Neural cell (in vitro differentiated cells): ENCODE measurements around the gene ZP4. TPM values are rescaled to one million over a fixed set of nuclear protein-coding genes. Genes with fewer than 3 reads are reported as not detected.
"Not testable (repeated sequence)": the region's sequence is repeated elsewhere in the genome, so short reads cannot be mapped to it uniquely, and the experiment has no call there.

Source experiments
- H2AFZ ChIP-seq: fragments of 200-600, 300-800 bp; sonication (generic), shearing (Covaris generic); 2 replicates; pipeline ENCODE4 v1.6.0; 2014; ENCODE audit warnings: low read depth, mild to moderate bottlenecking, antibody characterized with exemption, low read length, moderate library complexity
- H3F3A ChIP-seq: fragments of 200-600 bp; shearing (Covaris generic); 2 replicates; pipeline ENCODE4 v1.6.1; 2016; ENCODE audit warnings: mild to moderate bottlenecking, moderate library complexity, mixed read lengths, antibody characterized with exemption, low read length; ENCODE audit not compliant: insufficient read depth, poor library complexity, severe bottlenecking
- H3K27ac ChIP-seq: fragments of 200-600, 300-800 bp; sonication (generic), shearing (Covaris generic); 2 replicates; pipeline ENCODE4 v1.5.1; 2014; ENCODE audit warnings: mild to moderate bottlenecking, low read length, moderate library complexity
- H3K27me3 ChIP-seq: fragments of 300-800, 200-600 bp; sonication (generic), shearing (Covaris generic); 2 replicates; pipeline ENCODE4 v1.6.0; 2014; ENCODE audit warnings: mild to moderate bottlenecking, low read depth, low read length, moderate library complexity; ENCODE audit not compliant: insufficient read depth
- H3K36me3 ChIP-seq: fragments of 300-800, 200-600 bp; sonication (generic), shearing (Covaris generic); 2 replicates; pipeline ENCODE4 v1.5.1; 2014; ENCODE audit warnings: mild to moderate bottlenecking, antibody characterized with exemption, low read length, moderate library complexity; ENCODE audit not compliant: insufficient read depth
- H3K4me2 ChIP-seq: fragments of 300-800, 200-600 bp; sonication (generic), shearing (Covaris generic); 2 replicates; pipeline ENCODE4 v1.6.0; 2014; ENCODE audit warnings: mild to moderate bottlenecking, low read length
- H3K4me3 ChIP-seq: fragments of 300-800, 200-600 bp; sonication (generic), shearing (Covaris generic); 2 replicates; pipeline ENCODE4 v1.5.1; 2014; ENCODE audit warnings: mild to moderate bottlenecking, low read length, moderate library complexity
- H3K79me2 ChIP-seq: fragments of 200-600 bp; shearing (Covaris generic); replicated peaks from 2 replicates; pipeline ENCODE4 v1.6.0; 2014; ENCODE audit warnings: mild to moderate bottlenecking, low read length, moderate library complexity; ENCODE audit not compliant: insufficient read depth
- H3K9ac ChIP-seq: fragments of 300-800, 200-600 bp; sonication (generic), shearing (Covaris generic); 2 replicates; pipeline ENCODE4 v1.6.1; 2016; ENCODE audit warnings: mild to moderate bottlenecking, low read length, mixed read lengths
- H3K9me2 ChIP-seq: fragments of 200-600 bp; shearing (Covaris generic); 2 replicates; pipeline ENCODE4 v1.6.1; 2016; ENCODE audit warnings: mild to moderate bottlenecking, low read length, mixed read lengths; ENCODE audit not compliant: insufficient read depth
- H3K9me3 ChIP-seq: fragments of 200-600, 300-800 bp; sonication (generic), shearing (Covaris generic); 2 replicates; pipeline ENCODE4 v1.6.1; 2016; ENCODE audit warnings: mild to moderate bottlenecking, mixed run types, low read length, moderate library complexity, mixed read lengths
- H4K20me1 ChIP-seq: fragments of 200-600 bp; shearing (Covaris generic); 2 replicates; pipeline ENCODE4 v1.6.1; 2016; ENCODE audit warnings: mild to moderate bottlenecking, mixed run types; ENCODE audit not compliant: insufficient read depth
- EP300 ChIP-seq: fragments of 450-650 bp; conservative IDR thresholded peaks from 2 replicates; pipeline ENCODE4 v1.6.1; 2014; ENCODE audit warnings: antibody characterized with exemption, mild to moderate bottlenecking, moderate library complexity; ENCODE audit not compliant: poor library complexity, severe bottlenecking
- EZH2 ChIP-seq: fragments of 200-600, 300-800 bp; shearing (Covaris generic), sonication (generic); IDR thresholded peaks from 2 replicates; pipeline ENCODE4 v1.6.1; 2014; ENCODE audit warnings: antibody characterized with exemption, low read length, borderline replicate concordance, mild to moderate bottlenecking; ENCODE audit not compliant: insufficient read depth, poor library complexity, severe bottlenecking
- MXI1 ChIP-seq: fragments of 450-650 bp; conservative IDR thresholded peaks from 2 replicates; pipeline ENCODE4 v1.6.1; 2014; ENCODE audit warnings: antibody characterized with exemption, mild to moderate bottlenecking; ENCODE audit not compliant: poor library complexity, severe bottlenecking
- POLR2AphosphoS5 ChIP-seq: IDR thresholded peaks from 2 replicates; pipeline ENCODE4 v1.6.1; 2012
- RAD21 ChIP-seq: fragments of 450-650 bp; conservative IDR thresholded peaks from 2 replicates; pipeline ENCODE4 v1.6.1; 2014; ENCODE audit warnings: antibody characterized with exemption, mild to moderate bottlenecking, moderate library complexity
- SMC3 ChIP-seq: fragments of 450-650 bp; conservative IDR thresholded peaks from 2 replicates; pipeline ENCODE4 v1.6.1; 2014; ENCODE audit warnings: antibody characterized with exemption, mild to moderate bottlenecking, moderate library complexity; ENCODE audit not compliant: poor library complexity
- TAF1 ChIP-seq: IDR thresholded peaks from 2 replicates; pipeline ENCODE4 v1.6.1; 2012; ENCODE audit warnings: low read depth
- polyA plus RNA-seq: library from polyadenylated mRNA; depleted of rRNA; stranded (reverse); fragments of >200 nt; gene quantifications from 2 replicates; pipeline ENCODE4 v1.2.3, GENCODE V29; 2014
- TF ChIP-seq, protein P1 (sequence below): fragments of 450-650 bp; IDR thresholded peaks from 2 replicates; pipeline ENCODE4 v1.5.1; 2014; ENCODE audit warnings: antibody characterized with exemption, mild to moderate bottlenecking, moderate library complexity; ENCODE audit not compliant: poor library complexity, severe bottlenecking
- TF ChIP-seq, protein P2 (sequence below): IDR thresholded peaks from 2 replicates; pipeline ENCODE4 v1.6.1; 2012; ENCODE audit warnings: borderline replicate concordance

Gene ZP4
- polyA plus RNA-seq, 1 donor from 2014 or later, result not detected

DNA sequence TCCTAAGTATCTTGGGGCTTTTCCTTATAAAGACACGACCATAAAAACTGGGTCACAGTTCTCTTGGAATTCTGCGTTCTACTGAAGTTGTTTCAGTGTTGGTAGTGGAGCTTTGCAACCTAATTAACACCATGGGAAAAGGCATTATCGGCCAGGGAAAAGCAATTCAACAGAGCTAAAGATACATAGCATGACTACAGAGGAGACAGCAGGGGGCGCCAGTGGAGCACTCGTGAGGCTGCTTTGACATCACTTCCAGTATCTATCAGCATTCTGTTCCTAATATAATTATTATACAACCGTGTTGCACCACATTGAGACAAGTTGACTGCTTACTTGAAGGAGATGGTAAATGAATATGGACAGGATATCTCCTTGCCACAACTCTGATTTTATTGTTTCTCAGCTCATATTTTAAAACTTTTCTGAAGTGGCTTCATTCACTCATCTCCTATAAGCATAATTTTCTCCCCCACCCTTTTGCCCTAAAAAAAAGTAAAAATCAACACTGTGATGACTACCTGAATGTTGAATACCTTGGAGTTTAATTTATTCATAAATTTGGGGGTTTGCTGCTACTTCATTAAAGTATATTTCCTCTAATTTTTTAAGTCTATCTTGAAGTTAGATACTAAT, 39.4 kb downstream of the ZP4 start:
- no peak for TF ChIP-seq POLR2AphosphoS5
- TF ChIP-seq, protein P1, sequence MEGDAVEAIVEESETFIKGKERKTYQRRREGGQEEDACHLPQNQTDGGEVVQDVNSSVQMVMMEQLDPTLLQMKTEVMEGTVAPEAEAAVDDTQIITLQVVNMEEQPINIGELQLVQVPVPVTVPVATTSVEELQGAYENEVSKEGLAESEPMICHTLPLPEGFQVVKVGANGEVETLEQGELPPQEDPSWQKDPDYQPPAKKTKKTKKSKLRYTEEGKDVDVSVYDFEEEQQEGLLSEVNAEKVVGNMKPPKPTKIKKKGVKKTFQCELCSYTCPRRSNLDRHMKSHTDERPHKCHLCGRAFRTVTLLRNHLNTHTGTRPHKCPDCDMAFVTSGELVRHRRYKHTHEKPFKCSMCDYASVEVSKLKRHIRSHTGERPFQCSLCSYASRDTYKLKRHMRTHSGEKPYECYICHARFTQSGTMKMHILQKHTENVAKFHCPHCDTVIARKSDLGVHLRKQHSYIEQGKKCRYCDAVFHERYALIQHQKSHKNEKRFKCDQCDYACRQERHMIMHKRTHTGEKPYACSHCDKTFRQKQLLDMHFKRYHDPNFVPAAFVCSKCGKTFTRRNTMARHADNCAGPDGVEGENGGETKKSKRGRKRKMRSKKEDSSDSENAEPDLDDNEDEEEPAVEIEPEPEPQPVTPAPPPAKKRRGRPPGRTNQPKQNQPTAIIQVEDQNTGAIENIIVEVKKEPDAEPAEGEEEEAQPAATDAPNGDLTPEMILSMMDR, result peak; percentile 76
- no peak for TF ChIP-seq TAF1
- TF ChIP-seq, protein P2, sequence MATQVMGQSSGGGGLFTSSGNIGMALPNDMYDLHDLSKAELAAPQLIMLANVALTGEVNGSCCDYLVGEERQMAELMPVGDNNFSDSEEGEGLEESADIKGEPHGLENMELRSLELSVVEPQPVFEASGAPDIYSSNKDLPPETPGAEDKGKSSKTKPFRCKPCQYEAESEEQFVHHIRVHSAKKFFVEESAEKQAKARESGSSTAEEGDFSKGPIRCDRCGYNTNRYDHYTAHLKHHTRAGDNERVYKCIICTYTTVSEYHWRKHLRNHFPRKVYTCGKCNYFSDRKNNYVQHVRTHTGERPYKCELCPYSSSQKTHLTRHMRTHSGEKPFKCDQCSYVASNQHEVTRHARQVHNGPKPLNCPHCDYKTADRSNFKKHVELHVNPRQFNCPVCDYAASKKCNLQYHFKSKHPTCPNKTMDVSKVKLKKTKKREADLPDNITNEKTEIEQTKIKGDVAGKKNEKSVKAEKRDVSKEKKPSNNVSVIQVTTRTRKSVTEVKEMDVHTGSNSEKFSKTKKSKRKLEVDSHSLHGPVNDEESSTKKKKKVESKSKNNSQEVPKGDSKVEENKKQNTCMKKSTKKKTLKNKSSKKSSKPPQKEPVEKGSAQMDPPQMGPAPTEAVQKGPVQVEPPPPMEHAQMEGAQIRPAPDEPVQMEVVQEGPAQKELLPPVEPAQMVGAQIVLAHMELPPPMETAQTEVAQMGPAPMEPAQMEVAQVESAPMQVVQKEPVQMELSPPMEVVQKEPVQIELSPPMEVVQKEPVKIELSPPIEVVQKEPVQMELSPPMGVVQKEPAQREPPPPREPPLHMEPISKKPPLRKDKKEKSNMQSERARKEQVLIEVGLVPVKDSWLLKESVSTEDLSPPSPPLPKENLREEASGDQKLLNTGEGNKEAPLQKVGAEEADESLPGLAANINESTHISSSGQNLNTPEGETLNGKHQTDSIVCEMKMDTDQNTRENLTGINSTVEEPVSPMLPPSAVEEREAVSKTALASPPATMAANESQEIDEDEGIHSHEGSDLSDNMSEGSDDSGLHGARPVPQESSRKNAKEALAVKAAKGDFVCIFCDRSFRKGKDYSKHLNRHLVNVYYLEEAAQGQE, result no peak
- TF ChIP-seq SMC3, result peak; percentile 81
- TF ChIP-seq EZH2, result no peak
- TF ChIP-seq RAD21, result peak; percentile 82
- no peak for TF ChIP-seq MXI1
- no peak for TF ChIP-seq EP300

DNA sequence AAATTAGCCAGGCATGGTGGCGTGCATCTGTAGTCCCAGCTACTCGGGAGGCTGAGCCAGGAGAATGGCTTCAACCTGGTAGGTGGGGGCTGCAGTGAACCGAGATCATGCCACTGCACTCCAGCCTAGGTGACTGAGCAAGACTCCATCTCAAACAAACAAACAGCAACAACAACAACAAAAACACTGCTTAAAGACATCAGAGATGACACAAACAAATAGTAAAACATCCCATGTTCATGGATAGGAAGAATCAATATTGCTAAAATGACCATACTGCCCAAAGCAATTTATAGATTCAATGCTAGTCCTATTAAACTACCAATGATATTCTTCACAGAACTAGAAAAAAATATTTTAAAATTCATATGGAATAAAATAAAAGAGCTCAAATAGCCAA, 47.2 kb downstream of the ZP4 start:
- H3K9me3 ChIP-seq, H3K9me2 ChIP-seq, H3F3A ChIP-seq, H4K20me1 ChIP-seq, H3K4me2 ChIP-seq, H2AFZ ChIP-seq, H3K27me3 ChIP-seq, H3K27ac ChIP-seq, H3K79me2 ChIP-seq, H3K4me3 ChIP-seq, H3K36me3 ChIP-seq, H3K9ac ChIP-seq: not testable (repeated sequence)

More for the DNA sequence above, 39.4 kb downstream of the ZP4 start:
- Histone ChIP-seq H3K27ac (no peak overlapping the region), H3K4me3 (no peak overlapping the region), H3K79me2 (no peaks in the 10 kb centered on the region), H2AFZ (no peak overlapping the region), H4K20me1 (no peaks in the 10 kb centered on the region), H3F3A (no peaks in the 10 kb centered on the region), H3K4me2 (no peak overlapping the region), H3K9me3 (no peaks in the 10 kb centered on the region), H3K9me2 (no peaks in the 10 kb centered on the region), H3K27me3 (no peaks in the 10 kb centered on the region), H3K9ac (no peak overlapping the region), H3K36me3 (no peaks in the 10 kb centered on the region)

DNA sequence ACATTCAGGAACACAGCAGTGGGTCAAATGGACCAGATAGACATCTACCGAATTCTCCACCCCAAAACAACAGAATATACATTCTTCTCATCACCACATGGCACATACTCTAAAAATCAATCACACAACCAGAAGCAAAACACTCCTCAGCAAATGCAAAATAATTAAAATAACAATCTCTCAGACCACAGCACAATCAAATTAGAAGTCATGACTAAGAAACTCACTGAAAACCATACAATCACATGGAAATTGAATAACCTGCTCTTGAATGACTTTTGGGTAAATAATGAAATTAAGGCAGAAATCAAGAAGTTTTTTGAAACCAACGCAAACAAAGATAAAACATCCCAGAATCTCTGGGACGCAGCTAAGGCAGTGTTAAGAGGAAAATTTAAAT, 49.2 kb downstream of the ZP4 start:
- no peak overlapping the region for H3K27ac ChIP-seq
- H3K27me3 ChIP-seq, result no peaks in the 10 kb centered on the region
- no peaks in the 10 kb centered on the region for H3K36me3 ChIP-seq
- no peaks in the 10 kb centered on the region for H3K79me2 ChIP-seq
- no peak overlapping the region for H3K4me3 ChIP-seq
- H3K4me2 ChIP-seq, result no peak overlapping the region
- H3K9me3 ChIP-seq, result no peaks in the 10 kb centered on the region
- H3K9me2 ChIP-seq, result no peaks in the 10 kb centered on the region
- TF ChIP-seq SMC3 (no peak), EP300 (no peak)
- H3K9ac ChIP-seq, result no peak overlapping the region
- no peaks in the 10 kb centered on the region for H4K20me1 ChIP-seq
- no peak overlapping the region for H2AFZ ChIP-seq
- no peaks in the 10 kb centered on the region for H3F3A ChIP-seq
